GM23248 (cell line): Measurements from ENCODE around the gene LRMDA. TPM values are rescaled to one million over a fixed set of nuclear protein-coding genes. Genes with fewer than 3 reads are reported as not detected.

Experiments used
- DNase-seq: peaks from one replicate; pipeline ENCODE4 v3.0.0-alpha.2; 2015
- H2AFZ ChIP-seq: fragments of 200-600 bp; sonication (generic); 2 replicates; pipeline ENCODE4 v1.6.1; 2016; ENCODE audit warnings: antibody characterized with exemption
- H3F3A ChIP-seq: fragments of 200-600 bp; sonication (generic); 2 replicates; pipeline ENCODE4 v1.6.1; 2016; ENCODE audit warnings: mild to moderate bottlenecking, antibody characterized with exemption, mixed run types; ENCODE audit not compliant: insufficient read depth
- H3K27ac ChIP-seq: fragments of 200-600 bp; sonication (generic); 2 replicates; pipeline ENCODE4 v1.5.1; 2016; ENCODE audit warnings: mild to moderate bottlenecking
- H3K27me3 ChIP-seq: fragments of 200-600 bp; sonication (generic); replicated peaks from 2 replicates; pipeline ENCODE4 v1.6.1; 2016; ENCODE audit warnings: mild to moderate bottlenecking; ENCODE audit not compliant: insufficient read depth
- H3K36me3 ChIP-seq: fragments of 200-600 bp; sonication (generic); 2 replicates; pipeline ENCODE4 v1.6.1; 2016; ENCODE audit warnings: low read depth, mild to moderate bottlenecking
- H3K4me1 ChIP-seq: fragments of 200-600 bp; sonication (generic); 2 replicates; pipeline ENCODE4 v1.6.1; 2016; ENCODE audit warnings: mild to moderate bottlenecking; ENCODE audit not compliant: insufficient read depth
- H3K4me2 ChIP-seq: fragments of 200-600 bp; sonication (generic); one replicate; pipeline ENCODE4 v1.6.1; 2016; ENCODE audit warnings: mild to moderate bottlenecking; ENCODE audit not compliant: unreplicated experiment
- H3K4me3 ChIP-seq: fragments of 200-600 bp; sonication (generic); 2 replicates; pipeline ENCODE4 v1.5.1; 2016; ENCODE audit warnings: mild to moderate bottlenecking
- H3K79me2 ChIP-seq: fragments of 200-600 bp; sonication (generic); 2 replicates; pipeline ENCODE4 v1.6.1; 2016; ENCODE audit warnings: mild to moderate bottlenecking; ENCODE audit not compliant: insufficient read depth
- H3K9ac ChIP-seq: fragments of 200-600 bp; sonication (generic); 2 replicates; pipeline ENCODE4 v1.6.1; 2016; ENCODE audit warnings: mild to moderate bottlenecking
- H3K9me2 ChIP-seq: fragments of 200-600 bp; sonication (generic); 2 replicates; pipeline ENCODE4 v1.6.1; 2016; ENCODE audit warnings: mixed run types, mild to moderate bottlenecking, moderate library complexity; ENCODE audit not compliant: insufficient read depth
- H3K9me3 ChIP-seq: fragments of 200-600 bp; sonication (generic); one replicate; pipeline ENCODE4 v1.6.1; 2017; ENCODE audit warnings: low read depth
- H4K20me1 ChIP-seq: fragments of 200-600 bp; sonication (generic); 2 replicates; pipeline ENCODE4 v1.6.0; 2016; ENCODE audit not compliant: insufficient read depth
- EZH2 ChIP-seq: fragments of 200-600 bp; sonication (generic); IDR thresholded peaks from 2 replicates; pipeline ENCODE4 v1.6.1; 2018; ENCODE audit warnings: antibody characterized with exemption, mild to moderate bottlenecking; ENCODE audit not compliant: insufficient read depth, poor library complexity, severe bottlenecking
- EZH2phosphoT487 ChIP-seq: fragments of 200-600 bp; sonication (generic); IDR thresholded peaks from 2 replicates; pipeline ENCODE4 v1.6.1; 2018; ENCODE audit warnings: antibody characterized with exemption, moderate library complexity, mild to moderate bottlenecking, low read depth; ENCODE audit not compliant: insufficient read depth
- WGBS, 2 experiments: methylation state at CpG; one replicate each; pipeline ENCODE4 v1.1.6; 2015 to 2017; ENCODE audit warnings: low lambda C conversion rate in 2 of 2, low coverage in 1 of 2; ENCODE audit errors: missing lambda C conversion rate in 2 of 2; 5-methylcytosine and 5-hydroxymethylcytosine counted together
- in situ Hi-C: fragments of 300-500 bp; cut with MboI; formaldehyde crosslinking; loops from 2 replicates; pipeline ENCODE4 v1.15.0; 2020
- polyA plus RNA-seq: library from polyadenylated mRNA; unstranded; fragments of >200 nt; fragmentation: Nextera tagmentation; extraction: Ambion mirVana; gene quantifications from 2 replicates; pipeline ENCODE4 v1.2.1, GENCODE V29; 2016
- total RNA-seq: library from RNA; depleted of rRNA; stranded (reverse); fragments of >200 nt; shearing (Covaris generic); gene quantifications from 2 replicates; pipeline ENCODE4 v1.2.3, GENCODE V29; 2014; rRNA removed

LRMDA gene
- total RNA-seq (0.13 TPM in 1 of 2 replicates, not detected in the other), polyA plus RNA-seq (2.1 and 2.6 TPM in 2 replicates)

GRCh38 chr10:75431180-75432111, at the start of gene LRMDA:
TSS of gene LRMDA (plus strand) at chr10:75431624.
- Histone ChIP-seq H3K79me2 (no peaks in the 10 kb centered on the region), H2AFZ (peak within 1 kb of the TSS; percentile 80), H3K9ac (peak within 1 kb of the TSS; percentile 60), H3K27ac (no peak within 1 kb of the TSS), H3K4me3 (peak within 1 kb of the TSS; percentile 66), H3F3A (no peaks in the 10 kb centered on the region), H3K27me3 (peaks cover 3% of the 10 kb centered on the region; the same call in 1 of the 2 replicates), H3K4me2 (peak within 1 kb of the TSS; percentile 53), H4K20me1 (no peaks in the 10 kb centered on the region), H3K36me3 (no peaks in the 10 kb centered on the region), H3K4me1 (no peaks in the 10 kb centered on the region), H3K9me3 (no peaks in the 10 kb centered on the region), H3K9me2 (no peaks in the 10 kb centered on the region)
- in situ Hi-C loops, result no loop called here
- peak; percentile 53 for DNase-seq
- TF ChIP-seq EZH2phosphoT487, result no peak
- no peak for TF ChIP-seq EZH2
- WGBS, 2 experiments, result 16 to 18% methylated on average over 41 to 52 of the region's 82 CpGs

- Histone ChIP-seq H3K4me2 (no peak overlapping the region), H3K36me3 (no peaks in the 10 kb centered on the region), H2AFZ (no peak overlapping the region), H3K9me2 (no peaks in the 10 kb centered on the region), H3K4me3 (no peak overlapping the region), H3K9me3 (no peaks in the 10 kb centered on the region), H3K27me3 (no peaks in the 10 kb centered on the region), H3K4me1 (no peaks in the 10 kb centered on the region), H3F3A (no peaks in the 10 kb centered on the region), H3K27ac (no peak overlapping the region), H3K79me2 (no peaks in the 10 kb centered on the region), H4K20me1 (no peaks in the 10 kb centered on the region), H3K9ac (no peak overlapping the region)
- 80 to 84% methylated on average over 3 of the region's 3 CpGs for WGBS, 2 experiments
- in situ Hi-C loops, result loop anchor here (25.0 kb wide), 2 partner anchors 1601 to 1726 kb away; no protein-coding TSS in a partner anchor
- TF ChIP-seq EZH2 (no peak), EZH2phosphoT487 (no peak)
- DNase-seq, result no peak
These were observed 45.3 kb upstream of the LRMDA start for GRCh38 chr10:75386128-75386527.

GRCh38 chr10:75388082-75388481, 43.3 kb upstream of the LRMDA start:
- DNase-seq, result no peak
- Histone ChIP-seq H3K79me2 (no peaks in the 10 kb centered on the region), H3K9me3 (no peaks in the 10 kb centered on the region), H3K4me2 (no peak overlapping the region), H2AFZ (no peak overlapping the region), H3K4me3 (no peak overlapping the region), H3K4me1 (no peaks in the 10 kb centered on the region), H4K20me1 (no peaks in the 10 kb centered on the region), H3K27me3 (no peaks in the 10 kb centered on the region), H3K9ac (no peak overlapping the region), H3K9me2 (no peaks in the 10 kb centered on the region), H3F3A (no peaks in the 10 kb centered on the region), H3K36me3 (no peaks in the 10 kb centered on the region), H3K27ac (no peak overlapping the region)
- no peak for TF ChIP-seq EZH2
- TF ChIP-seq EZH2phosphoT487, result no peak
- WGBS, 2 experiments, result 89 to 96% methylated on average over 3 of the region's 3 CpGs
- in situ Hi-C loops, result loop anchor here (25.0 kb wide), 2 partner anchors 1599 to 1724 kb away; no protein-coding TSS in a partner anchor

GRCh38 chr10:75390178-75390577, 41.2 kb upstream of the LRMDA start:
- Histone ChIP-seq H3K9me2 (no peaks in the 10 kb centered on the region), H3F3A (no peaks in the 10 kb centered on the region), H3K9me3 (no peaks in the 10 kb centered on the region), H3K36me3 (no peaks in the 10 kb centered on the region), H3K9ac (no peak overlapping the region), H3K27me3 (no peaks in the 10 kb centered on the region), H3K4me3 (no peak overlapping the region), H3K79me2 (peaks cover 5% of the 10 kb centered on the region; the same call in 1 of the 2 replicates), H3K4me2 (no peak overlapping the region), H4K20me1 (no peaks in the 10 kb centered on the region), H2AFZ (no peak overlapping the region), H3K4me1 (0 out of 2 replicates have a peak, but pooled peaks cover 3% of the 10 kb centered on the region), H3K27ac (no peak overlapping the region)
- no peak for DNase-seq
- in situ Hi-C loops, result loop anchor here (10.0 to 25.0 kb wide), 4 partner anchors 915 to 1722 kb away; no protein-coding TSS in a partner anchor
- TF ChIP-seq EZH2phosphoT487 (no peak), EZH2 (no peak)
